GM12878 (cell line): ENCODE data around the gene TATDN2. TPM values are rescaled to one million over a fixed set of nuclear protein-coding genes. Genes with fewer than 3 reads are reported as not detected.

Source experiments
- ASH2L ChIP-seq: fragments of 300-600, 200-600 bp; sonication (generic); IDR thresholded peaks from 2 replicates; pipeline ENCODE4 v1.6.1; 2017; ENCODE audit warnings: low read depth, mild to moderate bottlenecking, borderline replicate concordance
- BRCA1 ChIP-seq: IDR thresholded peaks from 2 replicates; pipeline ENCODE4 v1.6.1; 2011; ENCODE audit warnings: low read depth, low read length, improper control_type of control experiment
- CHD2 ChIP-seq: IDR thresholded peaks from 2 replicates; pipeline ENCODE4 v1.6.1; 2011; ENCODE audit warnings: low read depth, low read length, improper control_type of control experiment, borderline replicate concordance
- E4F1 ChIP-seq: fragments of 450-650 bp; IDR thresholded peaks from 2 replicates; pipeline ENCODE4 v1.6.1; 2018; ENCODE audit warnings: borderline replicate concordance, mild to moderate bottlenecking; ENCODE audit not compliant: partially characterized antibody
- HDAC2 ChIP-seq: fragments of 200-600 bp; sonication (generic); IDR thresholded peaks from 2 replicates; pipeline ENCODE4 v1.6.1; 2017
- IRF3 ChIP-seq: fragments of 450-650 bp; IDR thresholded peaks from 2 replicates; pipeline ENCODE4 v1.6.1; 2014; ENCODE audit warnings: mild to moderate bottlenecking
- LARP7 ChIP-seq: fragments of 450-650 bp; IDR thresholded peaks from 2 replicates; pipeline ENCODE4 v1.6.1; 2017; ENCODE audit warnings: mild to moderate bottlenecking
- MAX ChIP-seq: IDR thresholded peaks from 2 replicates; pipeline ENCODE4 v1.6.1; 2012; ENCODE audit warnings: low read depth, low read length, improper control_type of control experiment
- MEF2A ChIP-seq: IDR thresholded peaks from 2 replicates; pipeline ENCODE4 v1.6.1; 2011; ENCODE audit warnings: low read depth, mild to moderate bottlenecking, low read length, moderate library complexity; ENCODE audit not compliant: insufficient read depth
- MTA2 ChIP-seq: fragments of 450-650 bp; IDR thresholded peaks from 2 replicates; pipeline ENCODE4 v1.6.1; 2016; ENCODE audit warnings: low read depth, mild to moderate bottlenecking, moderate library complexity
- NR2C1 ChIP-seq: fragments of 450-650 bp; IDR thresholded peaks from 2 replicates; pipeline ENCODE4 v1.6.1; 2017; ENCODE audit warnings: antibody characterized with exemption, mild to moderate bottlenecking, moderate library complexity
- NR2C2 ChIP-seq: IDR thresholded peaks from 2 replicates; pipeline ENCODE4 v1.6.1; 2011; ENCODE audit warnings: borderline replicate concordance, low read depth; ENCODE audit not compliant: control insufficient read depth, insufficient read length
- PAX5 ChIP-seq: IDR thresholded peaks from 2 replicates; pipeline ENCODE4 v1.6.1; 2011; ENCODE audit warnings: low read depth, low read length, borderline replicate concordance
- POU2F2 ChIP-seq: IDR thresholded peaks from 3 replicates; pipeline ENCODE4 v1.6.1; 2011; ENCODE audit warnings: low read depth, mild to moderate bottlenecking, low read length, borderline replicate concordance
- RAD51 ChIP-seq: fragments of 450-650 bp; IDR thresholded peaks from 2 replicates; pipeline ENCODE4 v1.6.1; 2016; ENCODE audit warnings: moderate library complexity, mild to moderate bottlenecking, inconsistent platforms
- RUNX3 ChIP-seq: IDR thresholded peaks from 2 replicates; pipeline ENCODE4 v1.6.1; 2012; ENCODE audit warnings: low read length, inconsistent platforms
- SMAD1 ChIP-seq: fragments of 450-650 bp; IDR thresholded peaks from 2 replicates; pipeline ENCODE4 v1.6.1; 2018; ENCODE audit warnings: mild to moderate bottlenecking, low read depth; ENCODE audit not compliant: partially characterized antibody
- SMARCA5 ChIP-seq: fragments of 450-650 bp; IDR thresholded peaks from 2 replicates; pipeline ENCODE4 v1.6.1; 2017; ENCODE audit warnings: mild to moderate bottlenecking
- SP1 ChIP-seq: IDR thresholded peaks from one replicate; pipeline ENCODE4 v1.6.1; 2011; ENCODE audit warnings: low read depth, low read length
- TARDBP ChIP-seq: IDR thresholded peaks from 2 replicates; pipeline ENCODE4 v1.6.1; 2016; ENCODE audit warnings: borderline replicate concordance
- TCF12 ChIP-seq: IDR thresholded peaks from 2 replicates; pipeline ENCODE4 v1.6.1; 2011; ENCODE audit warnings: low read depth, mild to moderate bottlenecking, low read length
- USF2 ChIP-seq: IDR thresholded peaks from 2 replicates; pipeline ENCODE4 v1.6.1; 2011; ENCODE audit warnings: low read depth, low read length, improper control_type of control experiment, borderline replicate concordance
- ZNF592 ChIP-seq: fragments of 450-650 bp; IDR thresholded peaks from 2 replicates; pipeline ENCODE4 v1.6.1; 2017; ENCODE audit warnings: mild to moderate bottlenecking, moderate library complexity
- polyA plus RNA-seq, 11 experiments: library from polyadenylated mRNA; depleted of rRNA in 4 of 11; unstranded in 6 of 11; stranded (reverse) in 5 of 11; fragments of >200 nt; fragmentation: Nextera tagmentation in 4 of 11; fragmentation: Illumina TruSeq in 1 of 11; extraction: Ambion mirVana in 4 of 11; extraction: Trizol in 1 of 11; gene quantifications; 1 replicate in 1 of 11; 2 replicates in 10 of 11; pipeline versions ENCODE4 v1.2.1 to v1.2.3, GENCODE V29; 2011 to 2016; ENCODE audit warnings: inconsistent platforms in 2 of 11, missing spikeins in 2 of 11, low read depth in 1 of 11
- total RNA-seq, 4 experiments: library from RNA; depleted of rRNA in 3 of 4; stranded (reverse); fragments of >200 nt in 3 of 4; fragmentation: Illumina TruSeq in 1 of 4; extraction: Trizol in 1 of 4; gene quantifications; 2 replicates each; pipeline versions ENCODE4 v1.2.1 to v1.2.3, GENCODE V29; 2013 to 2021

The TATDN2 gene
- total and polyA plus RNA-seq, 10 of the 15 experiments (the other 5 are each of a cell fraction or from before 2014, with no cell fraction given): 4.2 to 36.5 (median 15.8) TPM

GRCh38 chr3:10224794-10225665, 23.2 kb upstream of the TATDN2 start (continued):
- no peak for TF ChIP-seq USF2
- TF ChIP-seq BRCA1: no peak
- TF ChIP-seq RUNX3: peak; percentile 32; the same call in 1 of the 2 replicates
- peak; percentile 64; the same call in 1 of the 3 replicates for TF ChIP-seq POU2F2
- no peak for TF ChIP-seq MEF2A
- no peak for TF ChIP-seq ZNF592
- peak; percentile 85 for TF ChIP-seq SMAD1
- TF ChIP-seq ASH2L: no peak
- no peak for TF ChIP-seq NR2C1
- 0 out of 2 replicates have a peak, but pooled peaks have one; percentile 42 for TF ChIP-seq LARP7
- no peak for TF ChIP-seq HDAC2
- TF ChIP-seq MAX: no peak
- TF ChIP-seq SP1: no peak
- no peak for TF ChIP-seq CHD2
- TF ChIP-seq SMARCA5: no peak
- TF ChIP-seq PAX5: no peak
- no peak for TF ChIP-seq RAD51
- TF ChIP-seq E4F1: no peak
- TF ChIP-seq MTA2: no peak
- TF ChIP-seq TCF12: no peak
- TF ChIP-seq TARDBP: no peak
- TF ChIP-seq IRF3: no peak
- TF ChIP-seq NR2C2: no peak
